CD4-positive, alpha-beta T cell (primary cell): ENCODE data around the gene SEL1L. TPM values are rescaled to one million over a fixed set of nuclear protein-coding genes. Genes with fewer than 3 reads are reported as not detected.

Experiments used
- ATAC-seq: fragments of 200-7000 bp; cut with Tn5 transposase; one replicate; pipeline ENCODE4 v1.10.0; 2022; ENCODE audit warnings: mild to moderate bottlenecking; ENCODE audit not compliant: poor library complexity
- CTCF ChIA-PET: fragments of 350-600 bp; sonication (Branson Sonifier 250); formaldehyde crosslinking; loops from one replicate; lab custom pipeline; 2021; ENCODE audit warnings: antibody characterized with exemption, inconsistent platforms; lab: Charles Lee
- POLR2A ChIA-PET: fragments of 350-600 bp; sonication (Branson Sonifier 250); formaldehyde crosslinking; loops from one replicate; lab custom pipeline; 2021; ENCODE audit warnings: antibody characterized with exemption, inconsistent platforms; lab: Charles Lee
- DNase-seq, 14 experiments: peaks; one replicate each; pipeline ENCODE4 v3.0.0-alpha.2; 2013 to 2020; ENCODE audit warnings: mixed read lengths in 2 of 14
- H3K27ac ChIP-seq, 2 donors: one replicate each; pipeline versions ENCODE4 v1.5.1 to v1.7.0; 2013; ENCODE audit warnings: low read length in 2 of 2, low read depth in 1 of 2, mild to moderate bottlenecking in 1 of 2
- H3K27me3 ChIP-seq, 2 experiments: 1 replicate in 1 of 2; 2 replicates in 1 of 2; pipeline versions ENCODE4 v1.6.1 to v1.7.0; 2013; ENCODE audit warnings: low read length in 2 of 2, control low read depth in 1 of 2, mild to moderate bottlenecking in 1 of 2, moderate library complexity in 1 of 2; ENCODE audit not compliant: insufficient read depth in 2 of 2, control insufficient read depth in 1 of 2
- H3K36me3 ChIP-seq: one replicate; pipeline ENCODE4 v1.6.1; 2013; ENCODE audit warnings: low read length, control low read depth; ENCODE audit not compliant: insufficient read depth
- H3K4me1 ChIP-seq: one replicate; pipeline ENCODE4 v1.6.1; 2013; ENCODE audit warnings: low read length, control low read depth; ENCODE audit not compliant: insufficient read depth
- H3K4me3 ChIP-seq: one replicate; pipeline ENCODE4 v1.5.1; 2013; ENCODE audit warnings: mild to moderate bottlenecking, low read length, moderate library complexity
- H3K9me3 ChIP-seq, 2 experiments: 1 replicate in 1 of 2; 2 replicates in 1 of 2; pipeline versions ENCODE4 v1.6.1 to v1.7.0; 2013; ENCODE audit warnings: low read length in 2 of 2, mild to moderate bottlenecking in 2 of 2, control low read depth in 1 of 2, moderate library complexity in 1 of 2; ENCODE audit not compliant: control insufficient read depth in 1 of 2, insufficient read depth in 1 of 2
- H3K27ac Mint-ChIP-seq: one replicate; pipeline ENCODE4 v1.8.0; 2020; ENCODE audit warnings: mixed read lengths
- H3K27me3 Mint-ChIP-seq: one replicate; pipeline ENCODE4 v1.8.0; 2021; ENCODE audit warnings: mixed read lengths
- H3K36me3 Mint-ChIP-seq: one replicate; pipeline ENCODE4 v1.8.0; 2021; ENCODE audit warnings: low read depth, mixed read lengths
- H3K4me1 Mint-ChIP-seq: one replicate; pipeline ENCODE4 v1.8.0; 2021; ENCODE audit warnings: low read depth, mixed read lengths
- H3K4me3 Mint-ChIP-seq: one replicate; pipeline ENCODE4 v1.8.0; 2020; ENCODE audit warnings: mild to moderate bottlenecking, mixed read lengths
- H3K9me3 Mint-ChIP-seq: one replicate; pipeline ENCODE4 v1.8.0; 2020; ENCODE audit warnings: mixed read lengths
- CTCF ChIP-seq: fragments of 200-600 bp; IDR thresholded peaks from one replicate; pipeline ENCODE4 v1.8.0; 2022; ENCODE audit warnings: antibody characterized with exemption, mild to moderate bottlenecking
- intact Hi-C, 2 experiments: fragments of 100-400 bp; cut with DNase I in 1 of 2; cut with micrococcal nuclease in 1 of 2; formaldehyde crosslinking; loops; one replicate each; pipeline versions ENCODE4 v1.15.1 to v1.9.0; 2023 to 2025; cut with DNase I, micrococcal nuclease
- total RNA-seq, 174 experiments: library from RNA in 2 of 174; stranded (reverse) in 2 of 174; gene quantifications; one replicate each; pipeline ENCODE4 v1.2.3 and lab custom pipeline; 2021 to 2026

The SEL1L gene
- total RNA-seq, 2 experiments from 2014 or later, result 40.6 to 46.4 TPM

GRCh38 chr14:81450100-81450531, 83.5 kb downstream of the SEL1L start:
- Mint-ChIP-seq H3K9me3 (no peaks in the 10 kb centered on the region), H3K36me3 (no peaks in the 10 kb centered on the region), H3K27me3 (peaks cover 13% of the 10 kb centered on the region), H3K4me3 (no peak overlapping the region), H3K27ac (no peak overlapping the region), H3K4me1 (no peaks in the 10 kb centered on the region)
- no peak for TF ChIP-seq CTCF
- no peak overlapping the region for H3K27ac ChIP-seq
- no peak for DNase-seq
- H3K4me3 ChIP-seq, result no peak overlapping the region
- peaks cover 3% of the 10 kb centered on the region for H3K4me1 ChIP-seq
- intact Hi-C loops, result no loop called here
- no peak for ATAC-seq
- H3K36me3 ChIP-seq, result no peaks in the 10 kb centered on the region
- peaks cover 3 to 10% of the 10 kb centered on the region in 2 experiments for H3K27me3 ChIP-seq
- H3K9me3 ChIP-seq, result peaks cover 0 to 5% of the 10 kb centered on the region in 2 experiments
- CTCF ChIA-PET, result no interaction called here
- POLR2A ChIA-PET, result no interaction called here

GRCh38 chr14:81449576-81449975, 84.1 kb downstream of the SEL1L start:
- DNase-seq (no peak), ATAC-seq (no peak)
- no peak overlapping the region for H3K4me3 ChIP-seq
- peaks cover 3 to 10% of the 10 kb centered on the region in 2 experiments for H3K27me3 ChIP-seq
- H3K27ac ChIP-seq, result no peak overlapping the region
- no peaks in the 10 kb centered on the region for H3K4me1 Mint-ChIP-seq
- no peaks in the 10 kb centered on the region for H3K36me3 Mint-ChIP-seq
- intact Hi-C loops, result no loop called here
- ChIA-PET CTCF (no interaction called here), POLR2A (no interaction called here)
- peaks cover 3% of the 10 kb centered on the region for H3K4me1 ChIP-seq
- H3K27me3 Mint-ChIP-seq, result peaks cover 15% of the 10 kb centered on the region
- H3K4me3 Mint-ChIP-seq, result no peak overlapping the region
- no peaks in the 10 kb centered on the region for H3K9me3 Mint-ChIP-seq
- TF ChIP-seq CTCF, result no peak
- H3K36me3 ChIP-seq, result no peaks in the 10 kb centered on the region
- peaks cover 0 to 5% of the 10 kb centered on the region in 2 experiments for H3K9me3 ChIP-seq
- no peak overlapping the region for H3K27ac Mint-ChIP-seq

GRCh38 chr14:81449114-81449513, 84.5 kb downstream of the SEL1L start:
- no peaks in the 10 kb centered on the region for H3K36me3 Mint-ChIP-seq
- POLR2A ChIA-PET, result no interaction called here

More at GRCh38 chr14:81449114-81449513, 84.5 kb downstream of the SEL1L start:
- intact Hi-C loops, result no loop called here
- Mint-ChIP-seq H3K9me3 (no peaks in the 10 kb centered on the region), H3K27me3 (peaks cover 20% of the 10 kb centered on the region), H3K4me1 (no peaks in the 10 kb centered on the region), H3K4me3 (no peak overlapping the region), H3K27ac (no peak overlapping the region)
- DNase-seq (no peak), ATAC-seq (no peak)
- CTCF ChIA-PET, result no interaction called here
- peaks cover 0 to 5% of the 10 kb centered on the region in 2 experiments for H3K9me3 ChIP-seq
- no peaks in the 10 kb centered on the region for H3K36me3 ChIP-seq
- no peak overlapping the region for H3K27ac ChIP-seq
- peaks cover 3% of the 10 kb centered on the region for H3K4me1 ChIP-seq
- H3K4me3 ChIP-seq, result no peak overlapping the region
- no peak for TF ChIP-seq CTCF
- H3K27me3 ChIP-seq, result peaks cover 3 to 10% of the 10 kb centered on the region in 2 experiments
